Epidermal melanocyte (primary cell): ENCODE measurements around the gene STK40.

Experiments used
- DNase-seq: peaks from one replicate; pipeline ENCODE4 v3.0.0; 2011; ENCODE audit warnings: low spot score; ENCODE audit not compliant: insufficient read length

STK40 gene

DNA sequence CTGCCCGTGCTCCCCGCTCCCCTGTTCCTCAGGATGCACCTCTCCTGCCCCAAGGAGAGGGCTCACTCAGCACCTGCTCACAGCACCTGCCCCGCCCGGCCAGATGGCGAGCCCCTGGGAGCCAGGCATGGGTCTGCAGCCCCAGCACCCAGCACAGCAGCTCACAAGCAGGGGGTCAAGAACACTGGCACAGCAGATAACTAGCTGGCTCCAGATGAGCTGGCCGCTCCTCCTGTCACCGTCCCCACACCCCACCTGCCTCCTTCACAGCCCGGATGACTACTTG, 41.4 kb downstream of the STK40 start:
- no peak for DNase-seq

DNA sequence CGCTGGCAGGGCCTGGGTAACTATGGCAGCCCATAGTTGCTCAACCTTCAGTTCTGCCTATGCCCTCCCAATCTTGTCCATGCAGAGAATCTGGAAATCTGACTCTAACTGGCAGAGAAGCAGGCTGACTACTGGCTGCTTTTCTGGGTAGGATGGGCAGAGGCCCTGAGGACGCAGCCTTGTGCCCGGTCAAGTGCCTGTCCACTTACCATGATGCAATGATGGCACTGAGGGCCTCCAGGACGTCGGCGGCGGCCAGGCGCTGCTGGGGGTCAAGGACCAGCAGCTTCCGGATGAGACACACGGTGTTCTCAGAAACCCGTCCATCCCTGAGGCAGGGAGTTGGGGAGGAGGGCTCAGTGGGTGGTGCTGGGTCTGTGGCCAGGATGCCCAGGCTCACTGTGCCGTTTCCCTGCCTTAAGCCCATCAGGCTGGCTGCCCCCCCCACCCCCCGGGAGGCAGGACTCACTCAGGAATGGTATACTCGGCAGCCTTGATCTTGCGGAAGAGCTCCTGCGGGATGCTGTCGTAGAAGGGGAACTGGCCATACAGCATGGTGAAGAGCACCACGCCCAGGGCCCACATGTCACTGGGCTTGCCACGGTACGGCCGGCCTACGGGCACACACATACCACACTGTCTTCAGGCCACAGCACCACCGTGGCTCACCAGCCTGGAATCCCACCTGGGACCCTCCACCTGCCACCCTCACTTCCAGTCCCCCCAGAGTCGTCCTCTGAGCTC, 41.9 kb downstream of the STK40 start:
- no peak for DNase-seq

DNA sequence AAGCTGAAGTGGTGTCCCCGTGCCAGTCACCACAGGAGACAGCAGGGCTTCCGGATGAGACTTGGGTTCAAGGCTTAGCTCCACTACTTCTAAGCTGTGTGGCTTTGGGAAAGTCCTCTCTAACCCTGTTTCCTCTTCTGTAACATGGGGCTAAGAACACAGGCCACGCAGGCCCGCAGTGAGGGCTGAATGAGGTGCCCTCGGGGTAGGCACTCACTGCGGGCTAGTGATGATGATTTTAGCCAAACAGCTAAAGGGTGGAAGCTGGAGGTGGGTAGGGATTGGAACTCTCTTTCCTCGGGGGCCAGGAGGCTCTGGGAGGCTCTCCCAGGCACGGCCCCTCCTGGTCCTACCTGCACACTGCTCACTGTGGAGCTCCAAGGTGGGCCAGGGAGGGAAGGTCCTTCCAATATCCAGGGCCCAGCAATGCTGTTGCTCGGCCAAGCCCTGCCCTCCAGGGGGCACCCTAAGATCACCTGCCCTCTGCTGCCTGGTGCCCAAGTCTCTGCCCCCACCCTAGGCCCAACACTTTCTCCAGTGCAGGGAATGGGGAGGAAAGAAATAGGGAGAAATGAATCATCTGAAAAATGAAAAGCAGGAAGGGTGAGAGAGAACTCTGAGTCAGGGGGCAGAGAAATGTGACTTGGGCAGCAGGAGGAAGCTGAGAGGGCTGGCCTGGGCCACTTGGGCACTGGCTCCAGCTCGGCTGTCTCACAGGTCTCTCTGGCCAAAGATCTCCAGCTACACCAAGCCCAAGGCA, 43.1 kb downstream of the STK40 start:
- no peak for DNase-seq

DNA sequence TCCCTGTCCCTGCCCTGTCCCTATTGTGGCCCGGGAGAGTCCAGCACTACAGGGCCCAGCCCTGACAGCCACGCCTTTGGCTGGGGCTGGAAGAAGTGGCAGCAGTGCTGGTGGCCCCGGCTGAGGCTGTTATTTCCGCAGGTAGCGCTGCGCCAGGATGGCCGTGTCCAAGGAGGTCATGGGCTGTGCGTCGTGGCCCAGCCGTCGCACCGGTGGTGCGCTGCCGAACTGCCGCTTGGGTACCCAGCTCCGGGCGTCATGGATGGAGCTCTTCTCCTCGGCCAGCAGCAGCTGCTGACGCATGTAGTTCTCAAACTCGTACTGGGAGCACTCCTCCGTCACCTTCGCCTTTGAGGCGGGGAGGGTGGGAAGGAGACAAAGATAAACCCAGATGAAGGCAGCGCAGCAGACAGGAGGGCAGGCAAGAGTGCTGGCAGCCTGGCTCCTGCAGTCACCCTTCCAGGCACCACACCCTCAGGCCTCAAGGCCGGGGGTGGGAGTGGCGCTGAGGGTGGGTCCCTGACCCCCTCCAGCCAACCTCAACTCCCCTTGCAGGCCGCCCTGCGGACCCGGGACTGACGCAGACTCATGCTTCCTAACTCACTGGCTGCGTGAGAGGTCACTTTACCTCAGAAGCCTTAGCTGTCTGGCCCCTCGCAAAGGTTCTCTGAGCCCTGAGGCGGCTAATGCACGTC, 44.0 kb downstream of the STK40 start:
- DNase-seq: no peak

DNA sequence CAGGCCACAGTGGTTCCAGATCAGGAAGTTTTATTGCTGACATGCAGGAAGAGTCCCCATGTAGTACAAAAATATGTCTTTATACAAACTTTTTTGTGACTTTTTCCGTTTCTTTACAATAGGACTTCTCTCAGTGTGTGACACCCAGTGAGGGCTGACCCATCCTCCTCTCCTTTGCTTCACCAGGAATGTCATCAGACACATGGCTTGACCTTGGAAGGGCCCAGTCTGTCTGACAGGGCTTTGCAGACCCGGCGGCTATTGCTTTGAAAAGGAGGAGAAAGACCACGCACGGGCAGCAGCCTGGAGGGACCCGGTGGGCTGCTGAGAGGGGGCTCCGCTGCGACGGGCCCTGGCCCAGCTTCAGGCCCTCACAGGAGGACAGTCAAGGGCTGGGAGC, 46.1 kb downstream of the STK40 start:
- DNase-seq: no peak

DNA sequence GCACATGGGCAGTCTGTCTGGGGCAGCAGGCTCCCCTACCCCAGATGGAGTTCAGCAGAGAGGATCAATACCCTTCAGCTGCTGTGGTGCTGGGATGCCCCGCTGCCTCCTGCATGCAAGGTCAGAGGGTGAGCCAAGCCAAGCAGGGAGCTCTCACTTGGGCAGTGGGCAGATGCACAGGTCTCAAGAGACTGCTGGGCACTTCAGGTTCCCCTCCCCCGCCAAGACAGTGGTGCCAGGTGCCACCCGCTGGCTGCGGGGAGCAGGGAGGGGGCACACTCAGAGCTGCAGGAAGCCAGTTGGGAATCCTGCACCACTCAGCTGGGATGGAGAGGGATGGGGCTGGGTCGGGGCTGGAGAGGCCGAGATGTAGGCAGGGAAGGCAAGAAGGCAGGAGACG, 46.5 kb downstream of the STK40 start:
- no peak for DNase-seq

DNA sequence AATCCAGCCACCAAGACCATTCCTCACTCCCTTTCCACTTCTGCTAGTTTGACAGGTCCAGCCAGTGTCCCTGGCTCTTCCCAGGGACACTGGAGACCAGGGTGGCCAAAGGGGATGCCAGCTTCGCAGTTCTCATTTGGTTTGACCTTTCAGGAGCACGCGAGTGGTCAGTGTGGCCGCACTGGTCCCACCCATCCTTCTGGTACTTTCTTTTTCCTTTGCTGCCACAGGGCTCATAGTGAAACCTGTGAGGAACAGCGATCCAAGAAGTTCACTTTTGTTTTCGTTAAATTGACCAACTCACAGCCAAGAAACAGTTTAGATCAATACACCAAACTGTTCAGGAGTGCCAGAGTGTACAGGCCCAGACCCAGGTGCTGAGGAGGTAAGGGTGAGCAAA, 47.9 kb downstream of the STK40 start:
- no peak for DNase-seq

DNA sequence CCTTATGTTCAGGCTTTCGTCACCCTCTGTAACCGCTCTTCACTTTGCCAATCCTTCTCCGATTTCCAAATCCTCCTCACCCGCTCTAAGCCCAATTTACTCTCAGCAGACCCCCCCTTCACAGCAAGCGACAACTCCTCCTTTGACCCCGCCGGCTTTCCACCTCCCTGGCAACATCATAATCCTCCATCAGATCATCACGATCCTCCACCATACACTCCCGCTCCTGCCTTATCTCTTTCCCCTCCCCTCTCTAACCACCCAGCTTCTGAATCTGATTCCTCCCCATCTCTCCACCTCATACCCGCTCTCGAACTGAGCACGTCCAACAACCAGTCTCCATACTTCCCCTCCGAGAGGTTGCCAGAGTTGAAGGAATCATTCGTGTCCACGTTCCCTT, 54.8 kb downstream of the STK40 start:
- no peak for DNase-seq

DNA sequence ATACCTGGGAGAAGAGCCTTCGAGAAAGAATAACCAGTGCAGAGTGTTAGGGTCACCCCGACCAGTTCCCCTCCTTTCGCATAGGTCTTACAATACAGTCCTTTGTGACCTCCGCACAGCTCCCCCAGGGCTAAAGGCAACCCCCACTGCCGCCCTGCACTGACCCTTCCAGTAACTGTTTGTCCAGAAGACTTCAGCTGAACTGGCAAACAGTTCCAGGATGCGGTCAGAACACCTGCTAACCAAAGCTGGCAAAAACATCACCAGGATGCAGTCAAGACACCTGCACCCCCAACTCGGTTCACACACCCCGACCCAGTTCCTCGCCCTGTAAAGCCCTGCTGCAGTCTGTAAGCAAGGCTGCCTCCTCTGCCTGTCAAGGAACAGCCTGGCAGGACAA, 55.9 kb downstream of the STK40 start:
- DNase-seq: no peak

DNA sequence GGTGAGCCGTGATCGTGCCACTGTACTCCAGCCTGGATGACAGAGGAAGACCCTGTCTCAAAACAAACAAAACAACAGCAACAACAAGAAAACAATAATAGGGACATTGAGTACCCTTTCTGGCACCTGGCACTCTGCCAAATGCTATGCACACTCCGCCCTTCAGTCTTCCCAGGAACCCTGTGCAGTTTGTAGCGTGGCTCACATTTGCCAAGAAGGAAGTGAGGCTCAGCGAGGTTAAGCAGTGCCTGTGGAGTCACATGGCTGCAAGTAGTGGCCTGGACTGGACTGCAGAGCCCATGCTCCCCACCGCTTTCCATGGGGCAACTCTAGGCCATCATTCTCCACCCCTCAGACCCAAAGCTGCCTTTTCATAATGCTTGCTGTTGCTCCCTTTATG, 57.0 kb downstream of the STK40 start:
- no peak for DNase-seq

DNA sequence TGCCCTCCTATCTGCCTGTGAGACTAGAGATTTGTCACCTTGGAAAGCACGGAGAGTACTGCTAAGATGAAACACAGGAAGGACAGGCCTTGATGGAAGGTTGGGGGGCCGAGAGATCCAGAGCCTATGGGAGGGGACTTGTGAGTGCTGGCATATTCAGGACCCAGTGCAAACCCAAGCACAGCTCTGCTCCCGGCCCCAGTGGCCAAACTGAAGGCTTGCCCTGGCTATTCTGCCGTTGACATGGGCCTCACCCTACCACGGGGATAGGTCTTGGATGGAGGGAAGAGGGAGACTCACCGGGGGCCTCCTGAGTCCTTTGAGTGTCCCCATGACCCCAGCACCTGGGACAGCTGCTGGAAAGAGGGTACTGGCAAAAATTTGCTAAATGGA, 57.6 kb downstream of the STK40 start:
- no peak for DNase-seq

DNA sequence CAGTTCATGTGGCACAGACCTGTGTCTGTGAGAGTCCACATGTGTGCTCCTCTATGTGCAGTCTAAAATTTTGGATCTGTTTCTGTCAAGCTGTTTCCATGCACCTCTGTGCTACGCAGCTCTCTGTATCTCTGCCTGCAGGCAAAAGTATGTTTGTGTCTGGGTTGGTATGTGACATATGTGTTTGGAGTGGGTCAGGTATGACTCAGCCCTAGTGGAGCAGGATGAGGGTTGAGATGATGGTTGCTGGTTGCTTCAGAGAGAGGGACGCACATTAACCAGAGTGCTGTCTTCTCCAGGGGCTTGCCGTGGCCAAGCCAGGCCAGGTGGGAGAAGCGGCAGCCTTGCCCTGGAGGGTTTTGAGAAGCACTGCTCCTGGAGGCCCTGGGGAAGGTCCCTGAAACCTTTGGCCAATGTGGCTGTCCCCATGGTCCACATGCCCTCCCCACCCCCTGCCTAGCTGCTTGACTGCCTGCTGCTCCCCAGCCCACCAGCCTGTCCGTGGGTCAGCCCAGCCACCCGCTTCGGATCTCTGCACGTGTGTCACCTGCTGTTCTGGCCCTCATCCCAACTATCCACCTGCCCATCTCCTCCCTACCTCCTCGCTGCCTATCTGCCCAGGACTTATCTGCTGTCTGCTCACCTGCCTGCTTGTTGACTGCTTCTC, 58.2 kb downstream of the STK40 start:
- DNase-seq: no peak

DNA sequence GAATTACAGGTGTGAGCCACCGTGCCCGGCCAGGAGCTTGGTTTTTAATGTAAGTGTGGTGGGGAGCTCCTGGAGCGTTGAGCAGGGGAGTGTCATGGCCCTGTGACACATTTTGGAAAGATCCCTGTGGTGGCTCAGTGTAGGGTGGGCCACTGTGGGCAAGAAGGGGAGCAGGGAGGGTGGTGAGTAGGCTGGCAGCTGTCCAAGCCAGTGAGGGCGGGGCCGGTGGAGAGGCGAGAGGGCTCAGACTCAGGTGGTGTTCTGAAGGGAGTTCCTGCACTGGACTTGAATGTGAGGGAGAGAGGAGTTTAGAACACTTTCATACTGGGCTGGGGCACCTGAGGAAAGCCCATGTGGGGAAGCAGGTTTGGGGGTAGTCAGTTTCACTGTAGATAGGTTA, 59.2 kb downstream of the STK40 start:
- no peak for DNase-seq

DNA sequence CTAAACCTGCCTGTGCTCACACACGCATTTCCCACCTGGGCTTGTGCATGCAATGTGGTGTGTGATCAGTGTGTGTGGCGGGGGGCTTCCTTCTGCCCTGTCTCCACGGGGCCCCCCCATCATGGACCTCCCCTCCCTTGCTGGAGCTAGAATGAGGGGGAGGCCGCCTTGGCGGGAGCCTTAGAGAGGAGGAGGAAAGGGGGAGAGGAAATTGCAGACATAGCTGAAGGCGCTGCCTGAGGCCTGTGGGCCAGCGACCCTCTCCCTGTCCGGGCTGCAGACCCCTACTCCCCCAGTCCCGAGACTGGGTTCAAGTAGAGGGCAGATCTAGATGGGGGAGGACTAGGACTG, 61.4 kb downstream of the STK40 start:
- no peak for DNase-seq

DNA sequence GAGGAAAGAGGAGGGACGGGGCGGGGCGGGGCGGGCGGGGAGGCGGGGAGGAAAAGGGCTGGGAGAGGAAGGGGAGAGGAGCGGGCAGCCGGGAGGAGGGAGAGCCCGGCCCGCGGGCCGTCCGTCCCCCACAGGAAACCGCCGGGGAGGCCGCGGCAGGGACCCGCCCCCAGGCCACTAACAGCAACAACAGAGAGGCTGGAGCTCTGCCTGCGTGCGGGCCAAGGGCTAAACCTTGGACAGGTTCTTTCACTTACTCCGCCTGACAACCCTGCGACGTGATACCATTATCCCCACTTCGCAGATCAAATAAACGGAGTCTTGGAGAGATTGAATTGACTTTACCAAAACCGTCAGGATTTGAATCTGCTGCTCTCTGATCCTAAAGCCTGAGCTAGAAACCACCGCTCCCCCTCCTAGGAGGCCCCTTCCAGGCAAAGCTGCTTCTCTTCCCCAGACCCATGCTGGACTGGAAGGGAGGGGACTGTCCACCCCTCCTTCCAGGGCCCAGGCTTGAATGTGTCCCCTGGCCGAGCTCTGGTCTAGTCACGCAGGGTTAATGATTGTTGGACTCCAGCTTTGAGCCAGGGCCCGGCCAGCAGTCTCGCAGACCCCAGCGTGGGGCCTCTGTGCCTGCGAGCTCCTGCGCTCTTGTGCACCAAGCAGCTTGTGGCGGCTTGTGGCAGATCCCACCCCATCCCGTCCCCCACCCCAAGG, 61.9 kb downstream of the STK40 start, which contains the start of gene EVA1B:
Gene EVA1B, minus strand, starts transcription at position 10 of the 717 bp plus-strand sequence. CDS start 608 bp downstream, outside the sequence.
- DNase-seq: peak; percentile 89

DNA sequence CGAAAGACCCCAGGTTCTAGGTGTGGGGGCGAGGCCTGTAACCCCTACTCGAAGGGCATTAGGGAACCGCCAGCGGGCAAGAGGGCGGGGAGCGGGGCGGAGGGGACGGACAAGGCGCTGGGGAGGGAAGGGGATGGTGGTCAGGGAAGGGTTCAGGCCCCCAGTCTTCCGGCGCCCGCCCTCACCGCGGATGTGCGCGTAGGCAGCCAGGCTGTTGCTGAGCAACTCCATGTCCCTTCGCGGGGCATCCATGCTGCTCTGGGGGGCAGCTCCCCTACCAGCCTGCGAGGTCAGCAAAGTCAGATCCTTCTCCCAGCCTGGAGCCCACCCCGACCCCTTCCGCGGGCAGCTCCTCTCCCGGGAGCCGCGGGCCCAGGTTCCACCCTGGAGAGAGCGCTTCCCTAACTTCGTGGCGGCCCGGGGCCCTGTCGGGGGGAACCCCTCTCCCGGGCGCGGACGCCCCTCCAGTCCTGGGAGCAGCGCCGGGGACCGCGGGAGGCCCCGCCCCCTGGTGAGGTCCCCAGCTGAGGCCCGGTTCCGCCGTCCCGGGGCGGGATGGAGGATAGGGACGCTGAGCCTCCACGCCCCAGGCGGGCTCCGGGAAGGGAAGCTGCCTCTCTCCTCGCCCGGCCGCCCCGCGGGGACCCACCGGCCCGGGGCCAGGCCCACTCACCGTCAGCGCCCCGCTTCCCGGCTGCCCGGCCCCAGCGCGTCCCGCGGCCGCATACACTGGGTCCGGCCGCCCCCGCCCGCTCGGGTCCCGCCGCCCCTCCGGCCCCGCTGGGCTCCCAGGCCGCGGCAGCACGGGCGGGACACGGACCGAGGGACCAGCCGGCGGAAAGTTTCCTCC, 62.7 kb downstream of the STK40 start:
- no peak for DNase-seq

DNA sequence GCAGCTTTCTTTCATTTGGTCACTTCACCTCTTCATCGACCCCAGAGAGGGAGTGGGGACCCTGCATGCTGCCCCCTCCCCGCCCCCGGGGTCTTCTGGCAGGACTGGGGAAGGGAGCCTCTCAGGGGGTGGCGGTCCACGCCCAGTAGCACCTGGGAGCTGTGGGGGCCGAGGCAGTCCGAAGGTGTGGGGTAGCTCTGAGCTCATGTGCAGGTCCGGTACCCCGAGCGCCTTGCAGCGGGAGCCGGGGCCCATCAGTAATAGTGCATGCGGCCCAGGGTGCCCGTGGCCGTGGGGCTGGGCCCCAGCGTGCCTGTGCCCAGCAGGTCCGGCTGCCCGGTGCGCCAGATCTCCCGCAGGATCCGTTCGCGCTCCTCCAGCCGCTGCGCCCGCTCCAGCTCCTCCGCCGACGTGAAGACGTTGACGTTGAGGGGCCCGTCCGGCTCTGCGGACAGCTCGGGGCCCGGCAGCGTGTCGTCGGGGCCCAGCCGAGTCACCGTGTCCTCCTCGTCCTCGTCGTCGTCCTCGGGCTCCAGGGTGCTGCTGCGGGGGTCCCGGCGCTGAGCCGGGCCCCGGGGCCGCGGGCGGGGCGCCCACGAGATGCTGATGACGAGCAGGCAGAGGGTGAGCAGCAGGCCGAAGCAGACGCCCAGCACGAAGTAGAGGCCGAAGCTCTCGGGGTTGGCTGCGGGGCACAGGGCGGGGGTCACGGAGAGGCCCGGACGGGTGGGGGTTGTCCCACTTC, 63.5 kb downstream of the STK40 start:
- DNase-seq: no peak

DNA sequence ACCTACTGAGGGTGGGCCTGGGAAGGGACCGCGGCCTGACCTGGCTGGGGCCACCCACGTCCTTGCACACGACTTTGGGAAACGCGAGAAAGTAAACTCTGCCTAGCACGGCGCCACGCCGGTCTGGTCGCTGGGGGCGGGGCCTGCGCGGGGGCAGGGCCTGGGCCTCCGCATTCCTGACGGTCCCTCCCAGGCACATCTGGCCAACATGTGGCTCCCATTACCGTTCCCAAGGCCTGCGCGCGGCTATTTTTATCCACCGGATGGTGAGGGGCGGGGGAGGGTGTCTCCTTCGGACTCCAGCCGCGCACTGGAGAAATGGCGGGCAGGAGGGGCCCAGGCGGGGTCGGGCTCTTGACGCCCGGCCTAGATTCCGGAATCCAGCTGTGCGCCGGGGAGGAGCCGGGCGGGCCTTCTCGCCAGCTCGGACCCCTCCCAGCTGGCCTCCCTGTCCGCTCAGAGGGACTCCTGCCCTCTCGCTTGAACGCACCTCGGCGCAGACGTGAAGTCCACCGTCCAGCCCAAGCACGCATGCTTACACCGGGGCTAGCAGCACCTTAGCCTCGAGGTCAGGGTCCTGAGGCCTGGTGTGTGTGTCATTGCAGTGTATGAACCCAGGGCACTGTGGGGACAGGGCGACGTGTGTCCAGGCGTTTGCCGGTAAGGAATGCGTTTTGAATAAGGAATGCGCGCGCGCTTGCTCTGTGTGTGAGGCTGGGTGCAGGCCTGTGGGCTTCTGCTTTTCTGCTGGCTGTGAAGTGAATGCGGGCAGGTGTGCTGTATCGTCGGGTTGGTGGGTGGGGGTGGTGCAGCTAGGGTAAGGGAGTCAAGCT, 64.4 kb downstream of the STK40 start:
- peak; percentile 68 for DNase-seq

DNA sequence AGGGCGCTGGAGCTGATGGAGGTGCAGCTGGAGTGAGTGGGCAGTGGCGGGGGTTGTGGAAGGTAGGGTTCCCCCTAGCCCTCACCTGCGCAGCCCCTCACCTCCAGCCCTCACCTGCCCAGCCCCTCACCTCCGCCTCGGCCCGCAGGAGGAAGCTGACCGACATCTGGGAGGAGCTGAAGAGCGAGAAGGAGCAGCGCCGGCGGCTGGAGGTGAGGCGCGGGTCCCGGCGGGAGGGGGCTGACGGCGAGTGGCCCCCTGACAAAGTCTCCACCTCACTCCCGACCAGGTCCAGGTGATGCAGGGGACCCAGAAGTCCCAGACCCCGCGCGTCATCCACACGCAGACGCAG, 65.0 kb downstream of the STK40 start:
- DNase-seq: no peak
